ENCODE measurements around the gene HSPB3. TPM values are rescaled to one million over a fixed set of nuclear protein-coding genes. Genes with fewer than 3 reads are reported as not detected.
"Not testable (repeated sequence)": the region's sequence is repeated elsewhere in the genome, so short reads cannot be mapped to it uniquely, and the experiment has no call there.

HSPB3 gene
- total and polyA plus RNA-seq, 7 donors, result 0.23 to 17.4 (median 2.4) TPM

DNA sequence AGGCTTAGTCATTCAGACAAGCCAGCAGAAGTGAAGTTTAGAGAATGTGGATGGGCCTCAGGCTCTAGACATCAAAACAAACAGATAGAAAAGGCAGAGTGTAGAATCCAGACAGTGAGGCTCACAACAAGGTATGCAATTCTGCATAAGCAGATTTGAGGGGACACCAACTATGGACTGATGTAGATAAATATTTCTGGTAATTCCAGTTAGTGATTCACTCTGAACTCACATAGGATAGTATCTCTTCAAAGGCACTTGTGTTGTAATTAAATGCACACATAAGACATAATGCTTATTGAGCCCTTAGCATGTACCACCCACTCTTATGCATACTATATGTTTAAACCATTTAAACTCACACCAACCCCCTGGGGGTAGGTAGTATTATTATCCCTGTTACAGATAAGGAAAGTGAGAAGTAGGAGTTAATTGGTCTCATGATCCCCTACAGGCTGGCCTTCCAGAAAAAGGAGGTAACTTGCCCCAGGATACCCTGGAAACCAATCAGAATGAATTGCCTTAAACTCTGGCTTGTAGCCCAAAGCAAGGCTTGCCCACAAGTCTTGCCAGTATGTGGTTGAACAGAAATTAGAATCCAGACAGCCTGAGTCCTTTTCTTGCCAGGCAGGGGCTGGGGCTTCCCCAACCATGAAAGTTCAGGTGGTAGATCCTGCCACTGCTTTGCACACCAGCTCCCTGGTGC lies 39.5 kb upstream of the HSPB3 start:
- H3K27ac ChIP-seq, result no peak overlapping the region
- H3K4me1 ChIP-seq, result no peaks in the 10 kb centered on the region
- no peak for TF ChIP-seq CTCF (IDR thresholded peaks at IDR 0.05)
- no peak for TF ChIP-seq POLR2A (IDR thresholded peaks at IDR 0.05)
- TF ChIP-seq EP300 (IDR thresholded peaks at IDR 0.05), result no peak
- no peak for TF ChIP-seq POLR2AphosphoS5 (IDR thresholded peaks at IDR 0.05)
- intact Hi-C loops (cut with DNase I), result loop anchor here (5.0 to 10.0 kb wide), 2 partner anchors 101 to 174 kb away; partner anchors contain the start of gene ARL15
- H3K9me3 ChIP-seq, result no peaks in the 10 kb centered on the region
- H3K27me3 ChIP-seq, result no peaks in the 10 kb centered on the region
- H3K4me3 ChIP-seq, result no peak overlapping the region
- no peaks in the 10 kb centered on the region for H3K36me3 ChIP-seq
- no peak for DNase-seq

- H3K9me3 ChIP-seq, DNase-seq, H3K4me3 ChIP-seq, H3K27ac ChIP-seq, H3K4me1 ChIP-seq, H3K36me3 ChIP-seq, H3K27me3 ChIP-seq: not testable (repeated sequence)
- WGBS, 2 donors, result 22 to 46% methylated on average over 10 of the region's 10 CpGs
- peak; percentile 18 to 70 (median 56) for TF ChIP-seq CTCF (IDR thresholded peaks at IDR 0.05)
- intact Hi-C loops (cut with DNase I), result loop anchor here (5.0 to 10.0 kb wide), 2 partner anchors 105 to 177 kb away; partner anchors contain the start of gene ARL15
Measured at GRCh38 chr5:54419573-54420423, 35.7 kb upstream of the HSPB3 start.

DNA sequence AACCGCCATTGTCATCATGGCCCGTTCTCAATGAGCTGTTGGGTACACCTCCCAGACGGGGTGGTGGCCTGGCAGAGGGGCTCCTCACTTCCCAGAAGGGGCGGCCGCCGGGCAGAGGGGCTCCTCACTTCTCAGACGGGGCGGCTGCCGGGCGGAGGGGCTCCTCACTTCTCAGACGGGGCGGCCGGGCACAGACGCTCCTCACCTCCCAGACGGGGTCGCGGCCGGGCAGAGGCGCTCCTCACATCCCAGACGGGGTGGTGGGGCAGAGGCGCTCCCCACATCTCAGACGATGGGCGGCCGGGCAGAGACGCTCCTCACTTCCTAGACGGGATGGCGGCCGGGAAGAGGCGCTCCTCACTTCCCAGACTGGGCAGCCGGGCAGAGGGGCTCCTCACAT lies 35.0 kb upstream of the HSPB3 start:
- WGBS, 2 donors, result 92 to 93% methylated on average over 20 to 21 of the region's 30 CpGs
- intact Hi-C loops (cut with DNase I); DNase-seq: not testable (repeated sequence)

DNA sequence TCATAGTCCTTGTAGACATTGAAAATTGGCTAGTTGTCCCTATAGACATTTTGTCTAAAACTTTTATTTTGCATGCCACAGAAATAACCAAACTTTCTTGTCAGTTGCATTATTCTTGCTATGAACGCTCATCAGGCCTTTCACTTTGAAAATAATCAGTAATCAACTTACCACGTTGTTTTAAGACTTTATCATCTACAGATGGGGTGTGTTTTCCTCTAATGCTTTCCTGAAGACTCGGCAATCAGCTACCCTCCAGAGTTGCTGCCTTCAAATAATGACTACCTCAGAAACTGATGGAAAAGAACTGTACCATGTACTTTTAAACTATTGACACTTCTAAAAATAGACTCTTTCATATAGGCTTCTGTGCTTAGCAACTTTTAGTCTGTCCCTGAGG lies 33.5 kb upstream of the HSPB3 start:
- H3K4me1 ChIP-seq, result no peaks in the 10 kb centered on the region
- H3K36me3 ChIP-seq, result no peaks in the 10 kb centered on the region
- no peak for DNase-seq
- WGBS, 2 donors, result 70 to 72% methylated on average over 3 of the region's 3 CpGs
- H3K4me3 ChIP-seq, result no peak overlapping the region
- intact Hi-C loops (cut with DNase I), result no loop called here
- TF ChIP-seq CTCF (IDR thresholded peaks at IDR 0.05), result no peak
- TF ChIP-seq EP300 (IDR thresholded peaks at IDR 0.05), result no peak
- no peak for TF ChIP-seq POLR2A (IDR thresholded peaks at IDR 0.05)
- TF ChIP-seq POLR2AphosphoS5 (IDR thresholded peaks at IDR 0.05), result no peak
- H3K27me3 ChIP-seq, result no peaks in the 10 kb centered on the region
- no peak overlapping the region for H3K27ac ChIP-seq
- no peaks in the 10 kb centered on the region for H3K9me3 ChIP-seq

More for the DNA sequence above, 35.0 kb upstream of the HSPB3 start:
- H3K27ac ChIP-seq, H3K27me3 ChIP-seq, H3K4me1 ChIP-seq, H3K4me3 ChIP-seq, H3K9me3 ChIP-seq, H3K36me3 ChIP-seq: not testable (repeated sequence)

DNA sequence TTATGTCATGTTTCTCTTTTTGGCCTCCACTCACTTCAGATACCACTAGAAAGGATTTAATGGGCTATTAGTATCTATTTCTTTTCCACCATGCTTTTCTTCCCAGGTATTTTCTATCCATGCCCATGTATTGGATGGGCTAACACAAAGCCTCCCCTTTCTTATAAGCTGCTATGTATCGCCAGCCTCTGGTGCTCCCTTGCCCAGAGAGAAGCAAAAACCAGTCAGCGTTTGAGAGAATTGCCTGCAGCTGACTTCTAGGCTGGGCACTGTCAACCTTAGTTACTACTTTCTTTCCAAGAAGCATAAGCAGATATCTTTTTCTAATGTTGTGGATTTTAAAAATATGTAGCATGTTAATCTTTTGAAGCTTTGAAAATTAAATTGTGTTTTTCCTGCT lies 30.2 kb upstream of the HSPB3 start:
- Histone ChIP-seq H3K9me3 (no peaks in the 10 kb centered on the region), H3K36me3 (no peaks in the 10 kb centered on the region), H3K27me3 (no peaks in the 10 kb centered on the region), H3K4me1 (no peaks in the 10 kb centered on the region), H3K27ac (no peak overlapping the region), H3K4me3 (no peak overlapping the region)
- 90 to 96% methylated on average over 2 of the region's 2 CpGs for WGBS, 2 donors
- intact Hi-C loops (cut with DNase I), result no loop called here
- DNase-seq, result no peak
- TF ChIP-seq CTCF (IDR thresholded peaks at IDR 0.05), result no peak
- no peak for TF ChIP-seq EP300 (IDR thresholded peaks at IDR 0.05)
- no peak for TF ChIP-seq POLR2AphosphoS5 (IDR thresholded peaks at IDR 0.05)
- no peak for TF ChIP-seq POLR2A (IDR thresholded peaks at IDR 0.05)

Data from sigmoid colon (tissue), 7 donors.